Endothelial cell of umbilical vein (primary cell): ENCODE data around the gene VSIR. TPM values are rescaled to one million over a fixed set of nuclear protein-coding genes. Genes with fewer than 3 reads are reported as not detected.

ENCODE experiments used
- BruUV-seq: library from RNA; stranded (reverse); fragments of 400-500 nt; replicated peaks from 2 replicates; lab custom pipeline; 2021; lab: Mats Ljungman, UMichigan
- CTCF ChIA-PET: fragments of 300-600, 350-600 bp; sonication (Branson Sonifier 250); formaldehyde crosslinking; loops from one replicate; lab custom pipeline; 2021; ENCODE audit warnings: antibody characterized with exemption, inconsistent platforms; lab: Charles Lee
- POLR2A ChIA-PET: fragments of 300-600, 350-600 bp; sonication (Branson Sonifier 250); formaldehyde crosslinking; loops from one replicate; lab custom pipeline; 2021; ENCODE audit warnings: antibody characterized with exemption, inconsistent platforms; lab: Charles Lee
- DNase-seq: peaks from one replicate; pipeline ENCODE4 v3.0.0-alpha.2; 2011; ENCODE audit warnings: low read depth, low spot score
- FAIRE-seq: peaks from 2 replicates; lab custom pipeline; 2011; peaks lifted over from hg19 to GRCh38; lab: Jason Lieb, UNC
- H2AFZ ChIP-seq: 2 replicates; pipeline ENCODE4 v1.6.0; 2012; ENCODE audit warnings: low read depth, low read length, control low read depth, inconsistent platforms
- H3K27ac ChIP-seq: 2 replicates; pipeline ENCODE4 v1.5.1; 2011; ENCODE audit warnings: low read depth, mild to moderate bottlenecking, control low read depth, low read length, moderate library complexity; ENCODE audit not compliant: insufficient read depth
- H3K27me3 ChIP-seq, 2 experiments: 2 replicates each; pipeline versions ENCODE4 v1.6.0 to v1.6.1; 2011; ENCODE audit warnings: low read length in 2 of 2, mixed read lengths in 1 of 2; ENCODE audit not compliant: control insufficient read depth in 2 of 2, insufficient read depth in 2 of 2
- H3K36me3 ChIP-seq, 2 experiments: 2 replicates in 1 of 2; 3 replicates in 1 of 2; pipeline ENCODE4 v1.5.1; 2011; ENCODE audit warnings: low read length in 2 of 2, mild to moderate bottlenecking in 1 of 2, moderate library complexity in 1 of 2; ENCODE audit not compliant: control insufficient read depth in 2 of 2, insufficient read depth in 2 of 2; ENCODE audit errors: extremely low read depth in 1 of 2
- H3K4me1 ChIP-seq: 3 replicates; pipeline ENCODE4 v1.5.1; 2011; ENCODE audit warnings: mild to moderate bottlenecking, low read length; ENCODE audit not compliant: control insufficient read depth, insufficient read depth; ENCODE audit errors: extremely low read depth
- H3K4me2 ChIP-seq: 2 replicates; pipeline ENCODE4 v1.6.1; 2011; ENCODE audit warnings: low read length, control low read depth, mixed read lengths; ENCODE audit not compliant: insufficient read depth
- H3K4me3 ChIP-seq, 3 experiments: fragments of 200-600 bp in 1 of 3; sonication (generic), shearing (Covaris generic) in 1 of 3; replicated peaks in 1 of 3; 2 replicates each; pipeline ENCODE4 v1.5.1; 2011 to 2016; ENCODE audit warnings: control low read depth in 3 of 3, low read length in 3 of 3, mild to moderate bottlenecking in 2 of 3, inconsistent platforms in 1 of 3, low read depth in 1 of 3, moderate library complexity in 1 of 3; ENCODE audit not compliant: insufficient read depth in 1 of 3
- H3K79me2 ChIP-seq: 2 replicates; pipeline ENCODE4 v1.6.0; 2012; ENCODE audit warnings: low read length, inconsistent platforms; ENCODE audit not compliant: control insufficient read depth, insufficient read depth
- H3K9ac ChIP-seq: replicated peaks from 2 replicates; pipeline ENCODE3; 2011; ENCODE audit warnings: low read length, control low read depth; ENCODE audit not compliant: insufficient read depth; ENCODE audit errors: extremely low read depth
- H3K9me1 ChIP-seq: replicated peaks from 3 replicates; pipeline ENCODE4 v1.6.0; 2011; ENCODE audit warnings: mild to moderate bottlenecking, low read length; ENCODE audit not compliant: control insufficient read depth, insufficient read depth; ENCODE audit errors: extremely low read depth
- H3K9me3 ChIP-seq: replicated peaks from 2 replicates; pipeline ENCODE4 v1.5.1; 2012; ENCODE audit warnings: low read length, inconsistent platforms; ENCODE audit not compliant: control insufficient read depth, insufficient read depth
- H4K20me1 ChIP-seq: replicated peaks from 2 replicates; pipeline ENCODE3; 2011; ENCODE audit warnings: mild to moderate bottlenecking, low read length; ENCODE audit not compliant: control insufficient read depth, insufficient read depth; ENCODE audit errors: extremely low read depth
- EZH2 ChIP-seq: IDR thresholded peaks from 2 replicates; pipeline ENCODE4 v1.6.1; 2012; ENCODE audit warnings: borderline replicate concordance, low read depth, mild to moderate bottlenecking, moderate library complexity, low read length, inconsistent platforms; ENCODE audit not compliant: severe bottlenecking
- FOS ChIP-seq: IDR thresholded peaks from 2 replicates; pipeline ENCODE4 v1.6.1; 2011; ENCODE audit warnings: mild to moderate bottlenecking, low read length, moderate library complexity, borderline replicate concordance; ENCODE audit not compliant: insufficient read depth
- GATA2 ChIP-seq: IDR thresholded peaks from 2 replicates; pipeline ENCODE4 v1.7.0; 2011; ENCODE audit warnings: low read depth, mild to moderate bottlenecking, moderate library complexity, mixed read lengths, low read length; ENCODE audit not compliant: insufficient read length, insufficient read depth
- JUN ChIP-seq: IDR thresholded peaks from 2 replicates; pipeline ENCODE4 v1.6.1; 2011; ENCODE audit warnings: borderline replicate concordance, low read depth; ENCODE audit not compliant: insufficient read length, insufficient read depth
- MYC ChIP-seq: IDR thresholded peaks from one replicate; pipeline ENCODE4 v1.6.1; 2011; ENCODE audit warnings: mild to moderate bottlenecking, low read depth, low read length
- POLR2A ChIP-seq: IDR thresholded peaks from 2 replicates; pipeline ENCODE4 v1.6.1; 2012; ENCODE audit warnings: low read depth, mild to moderate bottlenecking, control low read depth, low read length
- POLR2AphosphoS5 ChIP-seq: IDR thresholded peaks from 2 replicates; pipeline ENCODE4 v1.6.1; 2012; ENCODE audit warnings: low read depth, mild to moderate bottlenecking, control low read depth, low read length, moderate library complexity; ENCODE audit not compliant: insufficient read depth
- dilution Hi-C: fragments of 300-500 bp; cut with MboI; formaldehyde crosslinking; loops from one replicate; pipeline ENCODE4 v1.15.0; 2019; ENCODE audit warnings: low sequenced_read_pairs; ENCODE audit not compliant: extremely low pct_ligation_motif_present
- intact Hi-C: fragments of 100-400 bp; cut with micrococcal nuclease; formaldehyde crosslinking; loops from one replicate; pipeline ENCODE4 v1.10.0; 2022
- polyA plus RNA-seq, 4 experiments: library from polyadenylated mRNA; depleted of rRNA in 3 of 4; stranded (reverse) in 3 of 4; unstranded in 1 of 4; fragments of >200 nt; gene quantifications; 2 replicates each; pipeline versions ENCODE4 v1.2.1 to v1.2.3, GENCODE V29; 2011 to 2012; ENCODE audit warnings: missing spikeins in 1 of 4
- total RNA-seq: library from RNA; stranded (reverse); gene quantifications from 2 replicates; pipeline ENCODE4 v1.2.3, GENCODE V29; 2021
- TF ChIP-seq, protein P1 (sequence below), 2 donors: IDR thresholded peaks; 1 replicate in 1 of 2; 2 replicates in 1 of 2; pipeline ENCODE4 v1.5.1; 2011; ENCODE audit warnings: low read length in 2 of 2, mild to moderate bottlenecking in 2 of 2, moderate library complexity in 2 of 2, control low read depth in 1 of 2, inconsistent platforms in 1 of 2, low read depth in 1 of 2; ENCODE audit not compliant: insufficient read depth in 1 of 2; ENCODE audit errors: extremely low read depth in 1 of 2
- TF ChIP-seq, protein P2 (sequence below): IDR thresholded peaks from 2 replicates; pipeline ENCODE4 v1.6.1; 2011; ENCODE audit not compliant: insufficient read depth, insufficient read length

The VSIR gene
- total and polyA plus RNA-seq, 2 donors (not counting 3 experiments of a cell fraction or from before 2014, with no cell fraction given), result 4.9 to 6.3 TPM

DNA sequence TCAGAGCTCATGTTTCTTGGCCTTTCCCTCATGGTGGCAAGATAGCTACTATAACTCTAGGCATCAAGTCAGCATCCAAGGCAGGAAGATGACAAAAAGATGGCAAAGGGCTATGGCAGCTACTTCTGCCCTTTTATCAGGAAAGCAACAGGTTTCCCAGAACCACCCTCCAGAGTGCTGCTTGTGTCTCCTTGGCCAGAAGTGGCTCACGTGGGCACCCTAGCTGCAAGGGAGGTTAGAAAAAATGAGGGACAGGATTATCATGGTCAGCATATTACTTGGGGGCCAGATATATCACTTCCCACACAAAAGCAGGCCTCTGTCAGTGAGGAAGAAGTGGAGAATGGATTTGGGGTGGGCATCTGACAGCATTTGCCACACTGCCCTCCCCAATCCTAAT is 29.5 kb downstream of the VSIR start:
- Histone ChIP-seq H3K4me3 (no peak overlapping the region), H3K36me3 (no peaks in the 10 kb centered on the region), H3K4me1 (peaks cover 12% of the 10 kb centered on the region), H3K9ac (no peak overlapping the region), H3K79me2 (no peaks in the 10 kb centered on the region), H2AFZ (no peak overlapping the region), H3K27me3 (no peaks in the 10 kb centered on the region), H3K9me1 (no peaks in the 10 kb centered on the region), H3K27ac (no peak overlapping the region), H3K9me3 (no peaks in the 10 kb centered on the region), H3K4me2 (no peak overlapping the region), H4K20me1 (no peaks in the 10 kb centered on the region)
- DNase-seq (no peak), FAIRE-seq (no peak)
- TF ChIP-seq FOS (no peak), POLR2A (no peak), EZH2 (no peak), GATA2 (no peak), POLR2AphosphoS5 (no peak), MYC (no peak), JUN (no peak)
- TF ChIP-seq, protein P1, sequence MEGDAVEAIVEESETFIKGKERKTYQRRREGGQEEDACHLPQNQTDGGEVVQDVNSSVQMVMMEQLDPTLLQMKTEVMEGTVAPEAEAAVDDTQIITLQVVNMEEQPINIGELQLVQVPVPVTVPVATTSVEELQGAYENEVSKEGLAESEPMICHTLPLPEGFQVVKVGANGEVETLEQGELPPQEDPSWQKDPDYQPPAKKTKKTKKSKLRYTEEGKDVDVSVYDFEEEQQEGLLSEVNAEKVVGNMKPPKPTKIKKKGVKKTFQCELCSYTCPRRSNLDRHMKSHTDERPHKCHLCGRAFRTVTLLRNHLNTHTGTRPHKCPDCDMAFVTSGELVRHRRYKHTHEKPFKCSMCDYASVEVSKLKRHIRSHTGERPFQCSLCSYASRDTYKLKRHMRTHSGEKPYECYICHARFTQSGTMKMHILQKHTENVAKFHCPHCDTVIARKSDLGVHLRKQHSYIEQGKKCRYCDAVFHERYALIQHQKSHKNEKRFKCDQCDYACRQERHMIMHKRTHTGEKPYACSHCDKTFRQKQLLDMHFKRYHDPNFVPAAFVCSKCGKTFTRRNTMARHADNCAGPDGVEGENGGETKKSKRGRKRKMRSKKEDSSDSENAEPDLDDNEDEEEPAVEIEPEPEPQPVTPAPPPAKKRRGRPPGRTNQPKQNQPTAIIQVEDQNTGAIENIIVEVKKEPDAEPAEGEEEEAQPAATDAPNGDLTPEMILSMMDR (IDR thresholded peaks at IDR 0.05; ENCODE audit: extremely low read depth in 1 of 2, insufficient read depth in 1 of 2, low read depth in 1 of 2, low read length in 2 of 2), result no peak
- TF ChIP-seq, protein P2, sequence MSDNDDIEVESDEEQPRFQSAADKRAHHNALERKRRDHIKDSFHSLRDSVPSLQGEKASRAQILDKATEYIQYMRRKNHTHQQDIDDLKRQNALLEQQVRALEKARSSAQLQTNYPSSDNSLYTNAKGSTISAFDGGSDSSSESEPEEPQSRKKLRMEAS, result no peak
- intact Hi-C loops, result no loop called here
- CTCF ChIA-PET, result interaction anchor here (1.4 kb wide), 1 partner anchor 30 kb away, joined by 3 read pairs; the partner anchor contains the start of gene VSIR
- POLR2A ChIA-PET, result no interaction called here
- BruUV-seq, result no TSS peak
- dilution Hi-C loops, result no loop called here
